ENCODE measurements around the gene UTS2R.

GRCh38 chr17:82400830-82401229 is 29.3 kb downstream of the UTS2R start:
- TF ChIP-seq, protein P1, sequence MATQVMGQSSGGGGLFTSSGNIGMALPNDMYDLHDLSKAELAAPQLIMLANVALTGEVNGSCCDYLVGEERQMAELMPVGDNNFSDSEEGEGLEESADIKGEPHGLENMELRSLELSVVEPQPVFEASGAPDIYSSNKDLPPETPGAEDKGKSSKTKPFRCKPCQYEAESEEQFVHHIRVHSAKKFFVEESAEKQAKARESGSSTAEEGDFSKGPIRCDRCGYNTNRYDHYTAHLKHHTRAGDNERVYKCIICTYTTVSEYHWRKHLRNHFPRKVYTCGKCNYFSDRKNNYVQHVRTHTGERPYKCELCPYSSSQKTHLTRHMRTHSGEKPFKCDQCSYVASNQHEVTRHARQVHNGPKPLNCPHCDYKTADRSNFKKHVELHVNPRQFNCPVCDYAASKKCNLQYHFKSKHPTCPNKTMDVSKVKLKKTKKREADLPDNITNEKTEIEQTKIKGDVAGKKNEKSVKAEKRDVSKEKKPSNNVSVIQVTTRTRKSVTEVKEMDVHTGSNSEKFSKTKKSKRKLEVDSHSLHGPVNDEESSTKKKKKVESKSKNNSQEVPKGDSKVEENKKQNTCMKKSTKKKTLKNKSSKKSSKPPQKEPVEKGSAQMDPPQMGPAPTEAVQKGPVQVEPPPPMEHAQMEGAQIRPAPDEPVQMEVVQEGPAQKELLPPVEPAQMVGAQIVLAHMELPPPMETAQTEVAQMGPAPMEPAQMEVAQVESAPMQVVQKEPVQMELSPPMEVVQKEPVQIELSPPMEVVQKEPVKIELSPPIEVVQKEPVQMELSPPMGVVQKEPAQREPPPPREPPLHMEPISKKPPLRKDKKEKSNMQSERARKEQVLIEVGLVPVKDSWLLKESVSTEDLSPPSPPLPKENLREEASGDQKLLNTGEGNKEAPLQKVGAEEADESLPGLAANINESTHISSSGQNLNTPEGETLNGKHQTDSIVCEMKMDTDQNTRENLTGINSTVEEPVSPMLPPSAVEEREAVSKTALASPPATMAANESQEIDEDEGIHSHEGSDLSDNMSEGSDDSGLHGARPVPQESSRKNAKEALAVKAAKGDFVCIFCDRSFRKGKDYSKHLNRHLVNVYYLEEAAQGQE (IDR thresholded peaks at IDR 0.05; ENCODE audit: low read depth, low read length): no peak
- TF ChIP-seq POLR2AphosphoS5 (IDR thresholded peaks at IDR 0.05; ENCODE audit: low read depth, low read length): no peak
- TF ChIP-seq, protein P2, sequence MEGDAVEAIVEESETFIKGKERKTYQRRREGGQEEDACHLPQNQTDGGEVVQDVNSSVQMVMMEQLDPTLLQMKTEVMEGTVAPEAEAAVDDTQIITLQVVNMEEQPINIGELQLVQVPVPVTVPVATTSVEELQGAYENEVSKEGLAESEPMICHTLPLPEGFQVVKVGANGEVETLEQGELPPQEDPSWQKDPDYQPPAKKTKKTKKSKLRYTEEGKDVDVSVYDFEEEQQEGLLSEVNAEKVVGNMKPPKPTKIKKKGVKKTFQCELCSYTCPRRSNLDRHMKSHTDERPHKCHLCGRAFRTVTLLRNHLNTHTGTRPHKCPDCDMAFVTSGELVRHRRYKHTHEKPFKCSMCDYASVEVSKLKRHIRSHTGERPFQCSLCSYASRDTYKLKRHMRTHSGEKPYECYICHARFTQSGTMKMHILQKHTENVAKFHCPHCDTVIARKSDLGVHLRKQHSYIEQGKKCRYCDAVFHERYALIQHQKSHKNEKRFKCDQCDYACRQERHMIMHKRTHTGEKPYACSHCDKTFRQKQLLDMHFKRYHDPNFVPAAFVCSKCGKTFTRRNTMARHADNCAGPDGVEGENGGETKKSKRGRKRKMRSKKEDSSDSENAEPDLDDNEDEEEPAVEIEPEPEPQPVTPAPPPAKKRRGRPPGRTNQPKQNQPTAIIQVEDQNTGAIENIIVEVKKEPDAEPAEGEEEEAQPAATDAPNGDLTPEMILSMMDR (IDR thresholded peaks at IDR 0.05): no peak
- TF ChIP-seq EP300 (IDR thresholded peaks at IDR 0.05; ENCODE audit: borderline replicate concordance in 1 of 2, low read depth in 1 of 2, low read length in 1 of 2): no peak
- TF ChIP-seq, protein P3, sequence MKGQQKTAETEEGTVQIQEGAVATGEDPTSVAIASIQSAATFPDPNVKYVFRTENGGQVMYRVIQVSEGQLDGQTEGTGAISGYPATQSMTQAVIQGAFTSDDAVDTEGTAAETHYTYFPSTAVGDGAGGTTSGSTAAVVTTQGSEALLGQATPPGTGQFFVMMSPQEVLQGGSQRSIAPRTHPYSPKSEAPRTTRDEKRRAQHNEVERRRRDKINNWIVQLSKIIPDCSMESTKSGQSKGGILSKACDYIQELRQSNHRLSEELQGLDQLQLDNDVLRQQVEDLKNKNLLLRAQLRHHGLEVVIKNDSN (IDR thresholded peaks at IDR 0.05; ENCODE audit: borderline replicate concordance, low read depth): no peak
- TF ChIP-seq ELF1 (IDR thresholded peaks at IDR 0.05): no peak
- TF ChIP-seq FOSL2 (IDR thresholded peaks at IDR 0.05; ENCODE audit: borderline replicate concordance, low read depth): no peak
- TF ChIP-seq YY1 (IDR thresholded peaks at IDR 0.05; ENCODE audit: low read depth): no peak
- TF ChIP-seq RAD21 (IDR thresholded peaks at IDR 0.05; ENCODE audit: low read length): no peak
- no peak for TF ChIP-seq MXI1 (IDR thresholded peaks at IDR 0.05; ENCODE audit: low read depth, low read length)
- TF ChIP-seq, protein P4, sequence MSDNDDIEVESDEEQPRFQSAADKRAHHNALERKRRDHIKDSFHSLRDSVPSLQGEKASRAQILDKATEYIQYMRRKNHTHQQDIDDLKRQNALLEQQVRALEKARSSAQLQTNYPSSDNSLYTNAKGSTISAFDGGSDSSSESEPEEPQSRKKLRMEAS (IDR thresholded peaks at IDR 0.05; ENCODE audit: low read depth): no peak
- no peak for TF ChIP-seq NFIC (IDR thresholded peaks at IDR 0.05; ENCODE audit: borderline replicate concordance)
